MM.1S (cell line): ENCODE data around the gene MPZL3.
"Not testable (repeated sequence)": the region's sequence is repeated elsewhere in the genome, so short reads cannot be mapped to it uniquely, and the experiment has no call there.

Experiments used
- CTCF ChIP-seq: fragments of 300-600 bp; sonication (generic); IDR thresholded peaks from 2 replicates; pipeline ENCODE4 v1.5.1; 2016; ENCODE audit warnings: antibody characterized with exemption, low read length, mixed read lengths
- EZH2 ChIP-seq: fragments of 300-600 bp; sonication (generic); optimal IDR thresholded peaks from 2 replicates; pipeline ENCODE3; 2017; ENCODE audit warnings: low read depth, mild to moderate bottlenecking, antibody characterized with exemption, low read length, mixed read lengths
- EZH2phosphoT487 ChIP-seq: fragments of 300-600 bp; sonication (generic); IDR thresholded peaks from 2 replicates; pipeline ENCODE4 v1.6.1; 2018; ENCODE audit warnings: antibody characterized with exemption, low read length

- not testable (repeated sequence) for TF ChIP-seq EZH2phosphoT487, CTCF, EZH2
Observed at GRCh38 chr11:118190942-118191506, 61.1 kb downstream of the MPZL3 start.
